ENCODE data around the gene ATP8A2. TPM values are rescaled to one million over a fixed set of nuclear protein-coding genes. Genes with fewer than 3 reads are reported as not detected.

Gene ATP8A2
- polyA plus RNA-seq, 1 donor from 2014 or later, result 11.9 TPM

DNA sequence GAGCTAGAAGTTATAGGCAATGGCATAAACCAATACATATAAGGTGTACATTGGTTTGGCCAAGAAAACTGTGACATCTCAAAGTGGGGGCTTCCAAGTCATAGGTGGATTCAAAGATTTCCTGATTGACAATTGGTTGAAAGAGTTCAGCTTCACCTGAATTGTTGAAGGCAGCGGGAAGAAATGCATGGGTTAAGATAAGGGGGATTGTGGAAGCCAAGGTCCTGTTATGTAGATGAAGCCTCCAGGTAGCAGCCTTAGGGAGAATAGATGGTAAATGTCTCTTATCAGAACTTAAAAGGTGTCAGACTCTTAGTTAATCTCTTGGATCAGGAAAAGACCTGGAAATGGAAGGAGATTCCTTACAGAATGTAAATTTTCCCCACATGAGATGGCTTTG is 26.0 kb downstream of the ATP8A2 start:
- no peak overlapping the region for H2AFZ ChIP-seq (ENCODE audit: low read depth, low read length)
- H3K36me3 ChIP-seq (ENCODE audit: insufficient read depth, low read length), result no peaks in the 10 kb centered on the region
- no peaks in the 10 kb centered on the region for H4K20me1 ChIP-seq (ENCODE audit: insufficient read depth)
- H3K9me3 ChIP-seq (ENCODE audit: low read length), result no peaks in the 10 kb centered on the region
- TF ChIP-seq, protein P1, sequence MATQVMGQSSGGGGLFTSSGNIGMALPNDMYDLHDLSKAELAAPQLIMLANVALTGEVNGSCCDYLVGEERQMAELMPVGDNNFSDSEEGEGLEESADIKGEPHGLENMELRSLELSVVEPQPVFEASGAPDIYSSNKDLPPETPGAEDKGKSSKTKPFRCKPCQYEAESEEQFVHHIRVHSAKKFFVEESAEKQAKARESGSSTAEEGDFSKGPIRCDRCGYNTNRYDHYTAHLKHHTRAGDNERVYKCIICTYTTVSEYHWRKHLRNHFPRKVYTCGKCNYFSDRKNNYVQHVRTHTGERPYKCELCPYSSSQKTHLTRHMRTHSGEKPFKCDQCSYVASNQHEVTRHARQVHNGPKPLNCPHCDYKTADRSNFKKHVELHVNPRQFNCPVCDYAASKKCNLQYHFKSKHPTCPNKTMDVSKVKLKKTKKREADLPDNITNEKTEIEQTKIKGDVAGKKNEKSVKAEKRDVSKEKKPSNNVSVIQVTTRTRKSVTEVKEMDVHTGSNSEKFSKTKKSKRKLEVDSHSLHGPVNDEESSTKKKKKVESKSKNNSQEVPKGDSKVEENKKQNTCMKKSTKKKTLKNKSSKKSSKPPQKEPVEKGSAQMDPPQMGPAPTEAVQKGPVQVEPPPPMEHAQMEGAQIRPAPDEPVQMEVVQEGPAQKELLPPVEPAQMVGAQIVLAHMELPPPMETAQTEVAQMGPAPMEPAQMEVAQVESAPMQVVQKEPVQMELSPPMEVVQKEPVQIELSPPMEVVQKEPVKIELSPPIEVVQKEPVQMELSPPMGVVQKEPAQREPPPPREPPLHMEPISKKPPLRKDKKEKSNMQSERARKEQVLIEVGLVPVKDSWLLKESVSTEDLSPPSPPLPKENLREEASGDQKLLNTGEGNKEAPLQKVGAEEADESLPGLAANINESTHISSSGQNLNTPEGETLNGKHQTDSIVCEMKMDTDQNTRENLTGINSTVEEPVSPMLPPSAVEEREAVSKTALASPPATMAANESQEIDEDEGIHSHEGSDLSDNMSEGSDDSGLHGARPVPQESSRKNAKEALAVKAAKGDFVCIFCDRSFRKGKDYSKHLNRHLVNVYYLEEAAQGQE (IDR thresholded peaks at IDR 0.05; ENCODE audit: borderline replicate concordance), result no peak
- no peaks in the 10 kb centered on the region for H3F3A ChIP-seq (ENCODE audit: insufficient read depth, low read length, poor library complexity, severe bottlenecking)
- H3K27ac ChIP-seq (ENCODE audit: low read length), result no peak overlapping the region
- H3K4me2 ChIP-seq (ENCODE audit: low read length), result no peak overlapping the region
- no peak overlapping the region for H3K9ac ChIP-seq (ENCODE audit: low read length)
- no peaks in the 10 kb centered on the region for H3K27me3 ChIP-seq (ENCODE audit: insufficient read depth, low read depth, low read length)
- no peaks in the 10 kb centered on the region for H3K9me2 ChIP-seq (ENCODE audit: insufficient read depth, low read length)
- H3K79me2 ChIP-seq (replicated peaks; ENCODE audit: insufficient read depth, low read length), result no peaks in the 10 kb centered on the region
- no peak overlapping the region for H3K4me3 ChIP-seq (ENCODE audit: low read length)

GRCh38 chr13:25400925-25401324 is 29.2 kb downstream of the ATP8A2 start:
- no peaks in the 10 kb centered on the region for H3F3A ChIP-seq (ENCODE audit: insufficient read depth, low read length, poor library complexity, severe bottlenecking)
- no peaks in the 10 kb centered on the region for H3K36me3 ChIP-seq (ENCODE audit: insufficient read depth, low read length)
- no peak overlapping the region for H2AFZ ChIP-seq (ENCODE audit: low read depth, low read length)
- H4K20me1 ChIP-seq (ENCODE audit: insufficient read depth), result no peaks in the 10 kb centered on the region
- TF ChIP-seq, protein P2, sequence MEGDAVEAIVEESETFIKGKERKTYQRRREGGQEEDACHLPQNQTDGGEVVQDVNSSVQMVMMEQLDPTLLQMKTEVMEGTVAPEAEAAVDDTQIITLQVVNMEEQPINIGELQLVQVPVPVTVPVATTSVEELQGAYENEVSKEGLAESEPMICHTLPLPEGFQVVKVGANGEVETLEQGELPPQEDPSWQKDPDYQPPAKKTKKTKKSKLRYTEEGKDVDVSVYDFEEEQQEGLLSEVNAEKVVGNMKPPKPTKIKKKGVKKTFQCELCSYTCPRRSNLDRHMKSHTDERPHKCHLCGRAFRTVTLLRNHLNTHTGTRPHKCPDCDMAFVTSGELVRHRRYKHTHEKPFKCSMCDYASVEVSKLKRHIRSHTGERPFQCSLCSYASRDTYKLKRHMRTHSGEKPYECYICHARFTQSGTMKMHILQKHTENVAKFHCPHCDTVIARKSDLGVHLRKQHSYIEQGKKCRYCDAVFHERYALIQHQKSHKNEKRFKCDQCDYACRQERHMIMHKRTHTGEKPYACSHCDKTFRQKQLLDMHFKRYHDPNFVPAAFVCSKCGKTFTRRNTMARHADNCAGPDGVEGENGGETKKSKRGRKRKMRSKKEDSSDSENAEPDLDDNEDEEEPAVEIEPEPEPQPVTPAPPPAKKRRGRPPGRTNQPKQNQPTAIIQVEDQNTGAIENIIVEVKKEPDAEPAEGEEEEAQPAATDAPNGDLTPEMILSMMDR (IDR thresholded peaks at IDR 0.05; ENCODE audit: poor library complexity, severe bottlenecking), result no peak
- no peak for TF ChIP-seq SMC3 (conservative IDR thresholded peaks at IDR 0.05; ENCODE audit: poor library complexity)
- TF ChIP-seq MXI1 (conservative IDR thresholded peaks at IDR 0.05; ENCODE audit: poor library complexity, severe bottlenecking), result no peak
- no peak for TF ChIP-seq EP300 (conservative IDR thresholded peaks at IDR 0.05; ENCODE audit: poor library complexity, severe bottlenecking)
- TF ChIP-seq RAD21 (conservative IDR thresholded peaks at IDR 0.05), result no peak
- no peak for TF ChIP-seq POLR2AphosphoS5 (IDR thresholded peaks at IDR 0.05)
- TF ChIP-seq EZH2 (IDR thresholded peaks at IDR 0.05; ENCODE audit: borderline replicate concordance, insufficient read depth, low read length, poor library complexity, severe bottlenecking), result no peak
- TF ChIP-seq, protein P1 (IDR thresholded peaks at IDR 0.05; ENCODE audit: borderline replicate concordance), result no peak
- TF ChIP-seq TAF1 (IDR thresholded peaks at IDR 0.05; ENCODE audit: low read depth), result no peak
- H3K4me2 ChIP-seq (ENCODE audit: low read length), result no peak overlapping the region
- no peak overlapping the region for H3K4me3 ChIP-seq (ENCODE audit: low read length)
- no peak overlapping the region for H3K27ac ChIP-seq (ENCODE audit: low read length)
- H3K9me3 ChIP-seq (ENCODE audit: low read length), result no peaks in the 10 kb centered on the region
- no peak overlapping the region for H3K9ac ChIP-seq (ENCODE audit: low read length)
- H3K9me2 ChIP-seq (ENCODE audit: insufficient read depth, low read length), result no peaks in the 10 kb centered on the region
- no peaks in the 10 kb centered on the region for H3K79me2 ChIP-seq (replicated peaks; ENCODE audit: insufficient read depth, low read length)
- no peaks in the 10 kb centered on the region for H3K27me3 ChIP-seq (ENCODE audit: insufficient read depth, low read depth, low read length)
